Medulla oblongata (tissue), 1 donor: ENCODE data around the gene POLR2C.

Experiments used
- DNase-seq: peaks from one replicate; pipeline ENCODE4 v3.0.0-alpha.2; 2015; ENCODE audit errors: extremely low spot score

Gene POLR2C

GRCh38 chr16:57519796-57520360 is 57.4 kb downstream of the POLR2C start:
- DNase-seq, result peak; percentile 74
